NB4 (cell line): ENCODE data around the gene WBP1.

Experiments
- MYC ChIP-seq: IDR thresholded peaks from 2 replicates; pipeline ENCODE4 v1.6.1; 2011; ENCODE audit warnings: low read depth, low read length
- TF ChIP-seq, protein P1 (sequence below): IDR thresholded peaks from one replicate; pipeline ENCODE4 v1.5.1; 2012; ENCODE audit warnings: low read depth, low read length

- TF ChIP-seq, protein P1, sequence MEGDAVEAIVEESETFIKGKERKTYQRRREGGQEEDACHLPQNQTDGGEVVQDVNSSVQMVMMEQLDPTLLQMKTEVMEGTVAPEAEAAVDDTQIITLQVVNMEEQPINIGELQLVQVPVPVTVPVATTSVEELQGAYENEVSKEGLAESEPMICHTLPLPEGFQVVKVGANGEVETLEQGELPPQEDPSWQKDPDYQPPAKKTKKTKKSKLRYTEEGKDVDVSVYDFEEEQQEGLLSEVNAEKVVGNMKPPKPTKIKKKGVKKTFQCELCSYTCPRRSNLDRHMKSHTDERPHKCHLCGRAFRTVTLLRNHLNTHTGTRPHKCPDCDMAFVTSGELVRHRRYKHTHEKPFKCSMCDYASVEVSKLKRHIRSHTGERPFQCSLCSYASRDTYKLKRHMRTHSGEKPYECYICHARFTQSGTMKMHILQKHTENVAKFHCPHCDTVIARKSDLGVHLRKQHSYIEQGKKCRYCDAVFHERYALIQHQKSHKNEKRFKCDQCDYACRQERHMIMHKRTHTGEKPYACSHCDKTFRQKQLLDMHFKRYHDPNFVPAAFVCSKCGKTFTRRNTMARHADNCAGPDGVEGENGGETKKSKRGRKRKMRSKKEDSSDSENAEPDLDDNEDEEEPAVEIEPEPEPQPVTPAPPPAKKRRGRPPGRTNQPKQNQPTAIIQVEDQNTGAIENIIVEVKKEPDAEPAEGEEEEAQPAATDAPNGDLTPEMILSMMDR: no peak
- no peak for TF ChIP-seq MYC
These were observed 17.0 kb upstream of the WBP1 start for GRCh38 chr2:74441170-74441689.
